HG03066 (cell line): ENCODE measurements around the gene RAB31.
A peak's percentile ranks its signal among the peaks of the same experiment; 100 is the strongest.
"Not testable (repeated sequence)": the region's sequence is repeated elsewhere in the genome, so short reads cannot be mapped to it uniquely, and the experiment has no call there.

Source experiments
- ATAC-seq: cut with Tn5 transposase; IDR thresholded peaks from one replicate; pipeline ENCODE4 v1.9.1; 2021; ENCODE audit warnings: low read depth; ENCODE audit not compliant: unreplicated experiment

Gene RAB31

GRCh38 chr18:9854801-9855676, 146.9 kb downstream of the RAB31 start:
- ATAC-seq: no peak

- ATAC-seq: no peak
Measured at GRCh38 chr18:9855681-9856080, 147.6 kb downstream of the RAB31 start.

GRCh38 chr18:9856092-9856491, 148.0 kb downstream of the RAB31 start:
- no peak for ATAC-seq

- not testable (repeated sequence) for ATAC-seq
Measured at GRCh38 chr18:9857479-9857998, 149.4 kb downstream of the RAB31 start.

- no peak for ATAC-seq
Measured at GRCh38 chr18:9858642-9859041, 150.5 kb downstream of the RAB31 start.

GRCh38 chr18:9859232-9859631, 151.1 kb downstream of the RAB31 start:
- no peak for ATAC-seq

- no peak for ATAC-seq
Measured at GRCh38 chr18:9860682-9861081, 152.6 kb downstream of the RAB31 start.

GRCh38 chr18:9861157-9861556, 153.1 kb downstream of the RAB31 start:
- peak; percentile 68 for ATAC-seq

GRCh38 chr18:9861933-9862332, 153.8 kb downstream of the RAB31 start:
- ATAC-seq: no peak

- no peak for ATAC-seq
Measured at GRCh38 chr18:9862686-9863085, 154.6 kb downstream of the RAB31 start.

- ATAC-seq: no peak
Measured at GRCh38 chr18:9863282-9863681, 155.2 kb downstream of the RAB31 start.

- ATAC-seq: no peak
Measured at GRCh38 chr18:9865764-9866490, 157.8 kb downstream of the RAB31 start.

- ATAC-seq: no peak
Measured at GRCh38 chr18:9866627-9867026, 158.5 kb downstream of the RAB31 start.

GRCh38 chr18:9867071-9867594, 159.0 kb downstream of the RAB31 start:
- ATAC-seq: no peak

GRCh38 chr18:9868857-9869714, 161.0 kb downstream of the RAB31 start:
- no peak for ATAC-seq

GRCh38 chr18:9869715-9870430, 161.8 kb downstream of the RAB31 start:
- no peak for ATAC-seq

- ATAC-seq: no peak
Measured at GRCh38 chr18:9870431-9871008, 162.4 kb downstream of the RAB31 start.

GRCh38 chr18:9871244-9871746, 163.2 kb downstream of the RAB31 start:
- ATAC-seq: no peak

- ATAC-seq: no peak
Measured at GRCh38 chr18:9872823-9873222, 164.7 kb downstream of the RAB31 start.
